Cardiac fibroblast (primary cell): Measurements from ENCODE around the gene SLC43A2.
A peak's percentile ranks its signal among the peaks of the same experiment; 100 is the strongest.

Experiments
- DNase-seq, 2 donors: peaks; one replicate each; pipeline versions ENCODE4 v3.0.0 to v3.0.0-alpha.2; 2010; ENCODE audit warnings: low read depth in 2 of 2
- H3K4me3 ChIP-seq, 2 donors: replicated peaks in 1 of 2; 1 replicate in 1 of 2; 2 replicates in 1 of 2; pipeline ENCODE4 v1.5.1; 2011; ENCODE audit warnings: low read depth in 2 of 2, low read length in 2 of 2, mild to moderate bottlenecking in 2 of 2, moderate library complexity in 1 of 2
- CTCF ChIP-seq: IDR thresholded peaks from one replicate; pipeline ENCODE4 v1.5.1; 2011; ENCODE audit warnings: low read depth, mild to moderate bottlenecking, low read length, inconsistent platforms

The SLC43A2 gene

GRCh38 chr17:1617620-1618174 is 10.9 kb downstream of the SLC43A2 start:
- peak; percentile 83 to 89 for DNase-seq
- no peak overlapping the region for H3K4me3 ChIP-seq
- TF ChIP-seq CTCF = no peak

GRCh38 chr17:1616101-1616500 is 12.5 kb downstream of the SLC43A2 start:
- no peak overlapping the region for H3K4me3 ChIP-seq
- no peak for DNase-seq
- no peak for TF ChIP-seq CTCF

- TF ChIP-seq CTCF = no peak
- H3K4me3 ChIP-seq = no peak overlapping the region
- no peak for DNase-seq
Observed at GRCh38 chr17:1612400-1612799, 16.2 kb downstream of the SLC43A2 start.

GRCh38 chr17:1611715-1612114 is 16.9 kb downstream of the SLC43A2 start:
- DNase-seq = no peak
- no peak overlapping the region for H3K4me3 ChIP-seq
- TF ChIP-seq CTCF = no peak

- no peak for TF ChIP-seq CTCF
- H3K4me3 ChIP-seq = no peak overlapping the region
- no peak for DNase-seq
Observed at GRCh38 chr17:1608676-1609075, 20.0 kb downstream of the SLC43A2 start.

- no peak overlapping the region for H3K4me3 ChIP-seq
- TF ChIP-seq CTCF = no peak
- DNase-seq = no peak
Observed at GRCh38 chr17:1607971-1608320, 20.7 kb downstream of the SLC43A2 start.

- TF ChIP-seq CTCF = no peak
- H3K4me3 ChIP-seq = no peak overlapping the region
- DNase-seq = no peak
Observed at GRCh38 chr17:1606352-1606985, 22.2 kb downstream of the SLC43A2 start.
